Measurements from ENCODE around the gene PLCB3. TPM values are rescaled to one million over a fixed set of nuclear protein-coding genes. Genes with fewer than 3 reads are reported as not detected.

The PLCB3 gene
- total RNA-seq, 4 donors from 2014 or later, result 10.8 to 17.9 (median 16.3) TPM

GRCh38 chr11:64261556-64262080 lies 10.3 kb downstream of the PLCB3 start:
- no peak for TF ChIP-seq CTCF (IDR thresholded peaks at IDR 0.05; ENCODE audit: low read depth)

GRCh38 chr11:64262271-64263002 lies 11.1 kb downstream of the PLCB3 start:
- TF ChIP-seq CTCF (IDR thresholded peaks at IDR 0.05; ENCODE audit: low read depth), result no peak

- TF ChIP-seq CTCF (IDR thresholded peaks at IDR 0.05; ENCODE audit: low read depth), result no peak
These were observed 12.0 kb downstream of the PLCB3 start for GRCh38 chr11:64263021-64263946.

- TF ChIP-seq CTCF (IDR thresholded peaks at IDR 0.05; ENCODE audit: low read depth), result no peak
These were observed 12.6 kb downstream of the PLCB3 start for GRCh38 chr11:64263947-64264317.

GRCh38 chr11:64264371-64264852 lies 13.1 kb downstream of the PLCB3 start:
- TF ChIP-seq CTCF (IDR thresholded peaks at IDR 0.05; ENCODE audit: low read depth), result no peak

GRCh38 chr11:64265176-64266160 lies 14.1 kb downstream of the PLCB3 start:
- no peak for TF ChIP-seq CTCF (IDR thresholded peaks at IDR 0.05; ENCODE audit: low read depth)
